Tibial nerve (tissue), 3 donors: ENCODE data around the gene SETD1A.

Experiments
- CTCF ChIP-seq, 5 experiments: fragments of 200-600 bp in 3 of 5; fragments of 450-650 bp in 2 of 5; sonication (generic) in 3 of 5; IDR thresholded peaks; one replicate each; pipeline ENCODE4 v1.5.1; 2016 to 2019; ENCODE audit warnings: antibody characterized with exemption in 5 of 5, mild to moderate bottlenecking in 3 of 5, moderate library complexity in 2 of 5
- POLR2A ChIP-seq, 2 donors: fragments of 450-650 bp; IDR thresholded peaks; one replicate each; pipeline ENCODE4 v1.6.1; 2017; ENCODE audit warnings: antibody characterized with exemption in 2 of 2, mild to moderate bottlenecking in 2 of 2, moderate library complexity in 2 of 2

GRCh38 chr16:30963925-30964511 is 6.5 kb downstream of the SETD1A start:
- TF ChIP-seq CTCF (IDR thresholded peaks at IDR 0.05) (no peak), POLR2A (IDR thresholded peaks at IDR 0.05) (no peak)
